ENCODE measurements around the gene HMBS.

The HMBS gene

GRCh38 chr11:119077839-119078238 is 6.8 kb upstream of the HMBS start:
- DNase-seq: no peak

- DNase-seq: no peak
These were observed 5.8 kb upstream of the HMBS start for GRCh38 chr11:119078675-119079420.

GRCh38 chr11:119081682-119082260 is 2.9 kb upstream of the HMBS start:
- DNase-seq: no peak

GRCh38 chr11:119085437-119085847 is 761 bp downstream of the HMBS start:
- peak; percentile 56 for DNase-seq

- DNase-seq: no peak
These were observed 2.4 kb downstream of the HMBS start for GRCh38 chr11:119087123-119087522.

GRCh38 chr11:119087747-119088241 is 3.1 kb downstream of the HMBS start:
- peak; percentile 77 for DNase-seq

- no peak for DNase-seq
These were observed 3.7 kb downstream of the HMBS start for GRCh38 chr11:119088406-119088805.

- no peak for DNase-seq
These were observed 4.6 kb downstream of the HMBS start for GRCh38 chr11:119089319-119089718.

- no peak for DNase-seq
These were observed 6.5 kb downstream of the HMBS start for GRCh38 chr11:119091178-119091577.

GRCh38 chr11:119091966-119092879 is 7.5 kb downstream of the HMBS start:
- peak; percentile 39 for DNase-seq

GRCh38 chr11:119092880-119093842 is 8.5 kb downstream of the HMBS start:
- DNase-seq: peak; percentile 40

GRCh38 chr11:119093942-119094815 is 9.5 kb downstream of the HMBS start:
- DNase-seq: peak; percentile 71

- peak; percentile 90 for DNase-seq
These were observed 10.1 kb downstream of the HMBS start for GRCh38 chr11:119094816-119095065.

GRCh38 chr11:119095066-119095880 is 10.6 kb downstream of the HMBS start:
- peak; percentile 100 for DNase-seq

GRCh38 chr11:119099711-119100110 is 15.0 kb downstream of the HMBS start:
- no peak for DNase-seq

- peak; percentile 67 for DNase-seq
These were observed 15.7 kb downstream of the HMBS start for GRCh38 chr11:119100246-119100970.

- DNase-seq: peak; percentile 83
These were observed 16.5 kb downstream of the HMBS start for GRCh38 chr11:119100994-119101758.

GRCh38 chr11:119101759-119102423 is 17.2 kb downstream of the HMBS start, which contains the start of gene DPAGT1:
TSS of gene DPAGT1 (minus strand) at chr11:119101853. CDS start at chr11:119101655, 198 bp downstream.
- peak; percentile 99 for DNase-seq
